Measurements from ENCODE around the gene CES3.

The CES3 gene

GRCh38 chr16:66961914-66962313, 848 bp downstream of the CES3 start:
- CTCF ChIA-PET: interaction anchor here (0.6 to 3.8 kb wide), 11 partner anchors 9 to 193 kb away, joined by 3 to 33 read pairs (median 4); partner anchors contain the start of genes CDH16 and CIAO2B
- H3K9me3 ChIP-seq (ENCODE audit: control insufficient read depth, insufficient read depth, low read depth, low read length): no peaks in the 10 kb centered on the region
- no peak overlapping the region for H3K27ac ChIP-seq (ENCODE audit: extremely low read depth, low read depth, low read length)
- POLR2A ChIA-PET: no interaction called here
- peaks cover 0 to 39% of the 10 kb centered on the region in 2 experiments; a peak in 1 of 3 replicates for H3K36me3 ChIP-seq (ENCODE audit: control insufficient read depth in 2 of 2, insufficient read depth in 1 of 2, low read length in 2 of 2)
- H3K4me3 ChIP-seq (ENCODE audit: low read depth, low read length): no peak overlapping the region
- no peaks in the 10 kb centered on the region for H3K4me1 ChIP-seq (ENCODE audit: control insufficient read depth, insufficient read depth, low read length)
- TF ChIP-seq ZBTB20 (tag by site-specific recombination; IDR thresholded peaks at IDR 0.05): peak; percentile 67; the same call in 1 of the 2 replicates
- no peak for TF ChIP-seq ZEB2 (tag by site-specific recombination; IDR thresholded peaks at IDR 0.05)

- no peaks in the 10 kb centered on the region for H3K9me3 ChIP-seq (ENCODE audit: control insufficient read depth, insufficient read depth, low read depth, low read length)
- H3K4me1 ChIP-seq (ENCODE audit: control insufficient read depth, insufficient read depth, low read length): no peaks in the 10 kb centered on the region
- POLR2A ChIA-PET: no interaction called here
- no peak overlapping the region for H3K4me3 ChIP-seq (ENCODE audit: low read depth, low read length)
- H3K36me3 ChIP-seq (ENCODE audit: control insufficient read depth in 2 of 2, insufficient read depth in 1 of 2, low read length in 2 of 2): peaks cover 4 to 50% of the 10 kb centered on the region in 2 experiments; a peak in 2 of 3 replicates
- CTCF ChIA-PET: interaction anchor here (0.6 to 2.3 kb wide), 7 partner anchors 12 to 196 kb away, joined by 3 to 10 read pairs (median 3); partner anchors contain the start of genes FBXL8 and TRADD
- H3K27ac ChIP-seq (ENCODE audit: extremely low read depth, low read depth, low read length): no peak overlapping the region
- TF ChIP-seq ZBTB1 (tag by site-specific recombination; IDR thresholded peaks at IDR 0.05) (no peak), ZNF549 (tag by site-specific recombination; IDR thresholded peaks at IDR 0.05) (no peak), ZNF514 (tag by site-specific recombination; IDR thresholded peaks at IDR 0.05) (no peak), ZNF221 (tag by site-specific recombination; IDR thresholded peaks at IDR 0.05; ENCODE audit: borderline replicate concordance) (no peak), ZSCAN4 (tag by site-specific recombination; IDR thresholded peaks at IDR 0.05) (no peak), ZNF530 (tag by site-specific recombination; IDR thresholded peaks at IDR 0.05; ENCODE audit: low read depth) (no peak), ZNF433 (tag by site-specific recombination; IDR thresholded peaks at IDR 0.05; ENCODE audit: low read depth) (no peak), ZNF157 (tag by site-specific recombination; IDR thresholded peaks at IDR 0.05) (no peak), ZNF266 (tag by site-specific recombination; IDR thresholded peaks at IDR 0.05; ENCODE audit: low read depth) (no peak), ZNF830 (tag by site-specific recombination; IDR thresholded peaks at IDR 0.05; ENCODE audit: low read depth) (no peak), ZNF660 (tag by site-specific recombination; IDR thresholded peaks at IDR 0.05) (no peak), ZNF791 (tag by site-specific recombination; IDR thresholded peaks at IDR 0.05) (no peak), ZNF488 (tag by site-specific recombination; IDR thresholded peaks at IDR 0.05) (no peak), ZNF23 (tag by site-specific recombination; IDR thresholded peaks at IDR 0.05; ENCODE audit: borderline replicate concordance) (no peak)
Measured at GRCh38 chr16:66964049-66964448, 3.0 kb downstream of the CES3 start.

GRCh38 chr16:66968847-66969246, 7.8 kb downstream of the CES3 start:
- Histone ChIP-seq H3K4me3 (ENCODE audit: low read depth, low read length) (no peak overlapping the region), H3K36me3 (ENCODE audit: control insufficient read depth in 2 of 2, insufficient read depth in 1 of 2, low read length in 2 of 2) (peaks cover 4 to 67% of the 10 kb centered on the region in 2 experiments; a peak in 2 of 3 replicates), H3K27ac (ENCODE audit: extremely low read depth, low read depth, low read length) (no peak overlapping the region), H3K9me3 (ENCODE audit: control insufficient read depth, insufficient read depth, low read depth, low read length) (no peaks in the 10 kb centered on the region), H3K4me1 (ENCODE audit: control insufficient read depth, insufficient read depth, low read length) (no peaks in the 10 kb centered on the region)
- TF ChIP-seq ZEB2 (tag by site-specific recombination; IDR thresholded peaks at IDR 0.05) (no peak), ZNF580 (tag by site-specific recombination; IDR thresholded peaks at IDR 0.05) (no peak), ZNF239 (tag by site-specific recombination; IDR thresholded peaks at IDR 0.05) (no peak), ZNF548 (tag by site-specific recombination; IDR thresholded peaks at IDR 0.05) (no peak), ZNF350 (tag by site-specific recombination; IDR thresholded peaks at IDR 0.05) (no peak), ZBTB10 (tag by site-specific recombination; IDR thresholded peaks at IDR 0.05) (no peak)
- POLR2A ChIA-PET: no interaction called here
- CTCF ChIA-PET: interaction anchor here (0.7 to 2.0 kb wide), 4 partner anchors 11 to 216 kb away, joined by 3 to 5 read pairs (median 4); no protein-coding TSS in a partner anchor

Data from HEK293 (cell line).